Renal cortex interstitium (tissue), 15 donors: ENCODE measurements around the gene EFNA4. TPM values are rescaled to one million over a fixed set of nuclear protein-coding genes. Genes with fewer than 3 reads are reported as not detected.
A peak's percentile ranks its signal among the peaks of the same experiment; 100 is the strongest.

Experiments
- DNase-seq, 11 donors: peaks; one replicate each; pipeline ENCODE4 v3.0.0-alpha.2; 2013; ENCODE audit warnings: low read depth in 9 of 11, low spot score in 4 of 11; ENCODE audit errors: extremely low read depth in 1 of 11
- long read RNA-seq, 16 experiments: transcript quantifications; one replicate each; lab custom pipeline, GENCODE V29; 2026
- polyA plus RNA-seq, 3 donors: library from polyadenylated mRNA; unstranded; fragments of 120-200 nt; gene quantifications; one replicate each; pipeline ENCODE4 v1.2.1, GENCODE V29; 2013; ENCODE audit not compliant: insufficient read length in 3 of 3

EFNA4 gene
- polyA plus RNA-seq = 10 to 100 TPM; 18.5 to 21.2 (median 19.1) TPM
- long read RNA-seq, donor 1, transcript EFNA4-202 (4 exons, 1,263 nt) = major isoform, 6 of 6 reads
- long read RNA-seq, donor 1, partial matches to known transcripts = 0 of 6 reads
- long read RNA-seq, donor 1, other reads (novel, unspliced or antisense) = 0 of 6 reads
- long read RNA-seq, donor 2, partial matches to known transcripts = 0 of 5 reads
- long read RNA-seq, donor 2, other reads (novel, unspliced or antisense) = 0 of 5 reads
- long read RNA-seq, donor 3, transcript EFNA4-202 (4 exons, 1,263 nt) = major isoform, 13 of 14 reads
- long read RNA-seq, donor 3, partial matches to known transcripts = 0 of 14 reads
- long read RNA-seq, donor 3, other reads (novel, unspliced or antisense) = 0 of 14 reads
- long read RNA-seq, donor 4, transcript EFNA4-202 (4 exons, 1,263 nt) = major isoform, 7 of 10 reads
- long read RNA-seq, donor 4, partial matches to known transcripts = 0 of 10 reads
- long read RNA-seq, donor 4, other reads (novel, unspliced or antisense) = 0 of 10 reads
- long read RNA-seq, donor 5 = 0 reads
- long read RNA-seq, donor 6, transcript EFNA4-202 (4 exons, 1,263 nt) = major isoform, 9 of 10 reads
- long read RNA-seq, donor 6, partial matches to known transcripts = 0 of 10 reads
- long read RNA-seq, donor 6, other reads (novel, unspliced or antisense) = 0 of 10 reads
- long read RNA-seq, donor 7, transcript EFNA4-202 (4 exons, 1,263 nt) = major isoform, 9 of 16 reads
- long read RNA-seq, donor 7, partial matches to known transcripts = 6 of 16 reads
- long read RNA-seq, donor 7, other reads (novel, unspliced or antisense) = 0 of 16 reads
- long read RNA-seq, donor 8, transcript EFNA4-202 (4 exons, 1,263 nt) = major isoform, 13 of 29 reads
- long read RNA-seq, donor 8, partial matches to known transcripts = 15 of 29 reads
- long read RNA-seq, donor 8, other reads (novel, unspliced or antisense) = 0 of 29 reads
- long read RNA-seq, donor 9, transcript EFNA4-202 (4 exons, 1,263 nt) = major isoform, 8 of 9 reads
- long read RNA-seq, donor 9, partial matches to known transcripts = 0 of 9 reads
- long read RNA-seq, donor 9, other reads (novel, unspliced or antisense) = 0 of 9 reads
- long read RNA-seq, donor 10, transcript EFNA4-202 (4 exons, 1,263 nt) = major isoform, 10 of 10 reads
- long read RNA-seq, donor 10, partial matches to known transcripts = 0 of 10 reads
- long read RNA-seq, donor 10, other reads (novel, unspliced or antisense) = 0 of 10 reads
- long read RNA-seq, donor 11, transcript EFNA4-202 (4 exons, 1,263 nt) = major isoform, 12 of 14 reads
- long read RNA-seq, donor 11, partial matches to known transcripts = 0 of 14 reads
- long read RNA-seq, donor 11, other reads (novel, unspliced or antisense) = 0 of 14 reads
- long read RNA-seq, donor 12, partial matches to known transcripts = 0 of 3 reads
- long read RNA-seq, donor 12, other reads (novel, unspliced or antisense) = 0 of 3 reads
- long read RNA-seq, donor 13, transcript EFNA4-202 (4 exons, 1,263 nt) = major isoform, 18 of 30 reads
- long read RNA-seq, donor 13, partial matches to known transcripts = 10 of 30 reads
- long read RNA-seq, donor 13, other reads (novel, unspliced or antisense) = 0 of 30 reads
- long read RNA-seq, donor 14, partial matches to known transcripts = 6 of 12 reads
- long read RNA-seq, donor 14, other reads (novel, unspliced or antisense) = 0 of 12 reads
- long read RNA-seq, donor 15, transcript EFNA4-202 (4 exons, 1,263 nt) = major isoform, 6 of 12 reads
- long read RNA-seq, donor 15, partial matches to known transcripts = 6 of 12 reads
- long read RNA-seq, donor 15, other reads (novel, unspliced or antisense) = 0 of 12 reads
- long read RNA-seq, donor 16, transcript EFNA4-202 (4 exons, 1,263 nt) = major isoform, 21 of 24 reads
- long read RNA-seq, donor 16, partial matches to known transcripts = 0 of 24 reads
- long read RNA-seq, donor 16, other reads (novel, unspliced or antisense) = 0 of 24 reads

GRCh38 chr1:155063550-155064110 is at the start of gene EFNA4:
TSS of gene EFNA4 (plus strand) at chr1:155063740. CDS start at chr1:155063824, 84 bp downstream.
- peak in 8 of 11 donors; percentile 79 to 92 (median 88) for DNase-seq

- no peak for DNase-seq
Measured at GRCh38 chr1:155014709-155015508, 48.6 kb upstream of the EFNA4 start.

- DNase-seq = no peak
Measured at GRCh38 chr1:155015527-155016230, 47.9 kb upstream of the EFNA4 start.

GRCh38 chr1:155016231-155016831 is 47.2 kb upstream of the EFNA4 start:
- no peak for DNase-seq

GRCh38 chr1:155017041-155017945 is 46.2 kb upstream of the EFNA4 start:
- peak in 6 of 11 donors; percentile 81 to 85 (median 83) for DNase-seq

- no peak for DNase-seq
Measured at GRCh38 chr1:155017946-155018316, 45.6 kb upstream of the EFNA4 start.

GRCh38 chr1:155018617-155019348 is 44.8 kb upstream of the EFNA4 start:
- DNase-seq = no peak

GRCh38 chr1:155019377-155020245 is 43.9 kb upstream of the EFNA4 start:
- no peak for DNase-seq

- DNase-seq = no peak
Measured at GRCh38 chr1:155022136-155022926, 41.2 kb upstream of the EFNA4 start.

- no peak for DNase-seq
Measured at GRCh38 chr1:155022927-155023236, 40.7 kb upstream of the EFNA4 start.

- DNase-seq = no peak
Measured at GRCh38 chr1:155023627-155024026, 39.9 kb upstream of the EFNA4 start.

GRCh38 chr1:155024315-155024714 is 39.2 kb upstream of the EFNA4 start:
- DNase-seq = no peak

- DNase-seq = no peak
Measured at GRCh38 chr1:155026154-155026553, 37.4 kb upstream of the EFNA4 start.
